Measurements from ENCODE around the gene OAF.
"Not testable (repeated sequence)": the region's sequence is repeated elsewhere in the genome, so short reads cannot be mapped to it uniquely, and the experiment has no call there.

Gene OAF
- 1.1 to 3.4 (median 2.3) reads per million in 4 experiments for total RNA-seq

- peak; percentile 31 for DNase-seq
Observed at GRCh38 chr11:120210626-120211521, at the start of gene OAF. Gene OAF, plus strand, starts transcription at chr11:120211032. Its CDS starts 248 bp downstream, at chr11:120211280.

GRCh38 chr11:120167659-120168058 is 43.2 kb upstream of the OAF start:
- no peak for DNase-seq

GRCh38 chr11:120168108-120168959 is 42.5 kb upstream of the OAF start:
- DNase-seq, result no peak

- DNase-seq, result no peak
Observed at GRCh38 chr11:120168960-120169681, 41.7 kb upstream of the OAF start.

- no peak for DNase-seq
Observed at GRCh38 chr11:120169981-120170698, 40.7 kb upstream of the OAF start.

- DNase-seq, result no peak
Observed at GRCh38 chr11:120170741-120171261, 40.0 kb upstream of the OAF start.

GRCh38 chr11:120172054-120172911 is 38.5 kb upstream of the OAF start:
- peak; percentile 16 for DNase-seq

- DNase-seq, result no peak
Observed at GRCh38 chr11:120173019-120173705, 37.7 kb upstream of the OAF start.

GRCh38 chr11:120173807-120174206 is 37.0 kb upstream of the OAF start:
- no peak for DNase-seq

- no peak for DNase-seq
Observed at GRCh38 chr11:120174866-120175265, 36.0 kb upstream of the OAF start.

- DNase-seq, result no peak
Observed at GRCh38 chr11:120178561-120179056, 32.2 kb upstream of the OAF start.

- DNase-seq, result no peak
Observed at GRCh38 chr11:120179057-120179672, 31.7 kb upstream of the OAF start.

- not testable (repeated sequence) for DNase-seq
Observed at GRCh38 chr11:120180063-120180462, 30.8 kb upstream of the OAF start.

GRCh38 chr11:120180551-120181232 is 30.1 kb upstream of the OAF start:
- no peak for DNase-seq

- DNase-seq, result no peak
Observed at GRCh38 chr11:120181376-120181975, 29.4 kb upstream of the OAF start.

- DNase-seq, result no peak
Observed at GRCh38 chr11:120182372-120182771, 28.5 kb upstream of the OAF start.

- no peak for DNase-seq
Observed at GRCh38 chr11:120182790-120183491, 27.9 kb upstream of the OAF start.

- no peak for DNase-seq
Observed at GRCh38 chr11:120183701-120184141, 27.1 kb upstream of the OAF start.

Measured in effector CD8-positive, alpha-beta T cell (primary cell).